ENCODE measurements around the gene GPR108. TPM values are rescaled to one million over a fixed set of nuclear protein-coding genes. Genes with fewer than 3 reads are reported as not detected.
A peak's percentile ranks its signal among the peaks of the same experiment; 100 is the strongest.

GPR108 gene
- total RNA-seq, 3 donors from 2014 or later, result 60.4 to 86.3 (median 78.6) TPM

DNA sequence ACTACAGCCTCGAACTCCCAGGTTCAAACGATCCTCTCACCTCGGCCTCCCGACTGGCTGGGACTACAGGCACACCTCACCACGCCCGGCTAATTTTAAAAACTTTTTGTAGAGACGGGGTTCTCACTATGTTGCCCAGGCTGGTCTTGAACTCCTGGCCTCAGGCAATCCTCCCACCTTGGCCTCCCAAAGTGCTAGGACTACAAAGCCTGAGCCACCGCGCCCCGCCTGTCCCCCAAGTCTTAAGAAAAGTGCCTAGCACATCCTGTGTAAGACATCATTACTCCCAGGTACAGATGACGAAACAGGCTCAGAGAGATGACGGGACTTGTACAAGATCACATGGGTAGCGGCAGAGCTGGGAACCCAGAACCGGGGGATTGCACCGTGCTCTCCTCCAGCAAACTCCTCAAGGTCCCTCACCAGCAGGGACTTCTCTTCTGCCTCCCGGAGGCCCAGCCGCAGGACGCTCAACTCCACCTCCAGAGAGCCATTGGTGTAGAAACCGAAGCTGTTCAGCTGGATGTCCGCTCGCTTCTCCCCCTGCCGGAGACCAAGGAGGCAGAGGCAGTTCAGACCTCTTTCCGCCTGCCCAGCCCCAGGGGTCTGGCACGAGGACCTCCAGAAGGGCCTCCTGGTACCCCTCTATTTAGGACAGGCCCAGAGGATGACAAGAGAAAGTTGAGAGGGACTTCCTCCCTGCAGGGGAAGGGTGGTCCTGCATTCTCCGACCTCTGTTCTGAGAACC is 1.0 kb downstream of the GPR108 start:
- H3K36me3 Mint-ChIP-seq (ENCODE audit: insufficient read depth), result peaks cover 10% of the 10 kb centered on the region
- no peaks in the 10 kb centered on the region for H3K9me3 Mint-ChIP-seq
- H3K27me3 Mint-ChIP-seq (ENCODE audit: low read depth), result no peaks in the 10 kb centered on the region
- H3K4me3 Mint-ChIP-seq, result peak overlapping the region; percentile 97
- peak; percentile 16 to 23 for ATAC-seq
- peaks cover 34% of the 10 kb centered on the region for H3K4me1 Mint-ChIP-seq (ENCODE audit: low read depth)
- DNase-seq, result peak; percentile 48

DNA sequence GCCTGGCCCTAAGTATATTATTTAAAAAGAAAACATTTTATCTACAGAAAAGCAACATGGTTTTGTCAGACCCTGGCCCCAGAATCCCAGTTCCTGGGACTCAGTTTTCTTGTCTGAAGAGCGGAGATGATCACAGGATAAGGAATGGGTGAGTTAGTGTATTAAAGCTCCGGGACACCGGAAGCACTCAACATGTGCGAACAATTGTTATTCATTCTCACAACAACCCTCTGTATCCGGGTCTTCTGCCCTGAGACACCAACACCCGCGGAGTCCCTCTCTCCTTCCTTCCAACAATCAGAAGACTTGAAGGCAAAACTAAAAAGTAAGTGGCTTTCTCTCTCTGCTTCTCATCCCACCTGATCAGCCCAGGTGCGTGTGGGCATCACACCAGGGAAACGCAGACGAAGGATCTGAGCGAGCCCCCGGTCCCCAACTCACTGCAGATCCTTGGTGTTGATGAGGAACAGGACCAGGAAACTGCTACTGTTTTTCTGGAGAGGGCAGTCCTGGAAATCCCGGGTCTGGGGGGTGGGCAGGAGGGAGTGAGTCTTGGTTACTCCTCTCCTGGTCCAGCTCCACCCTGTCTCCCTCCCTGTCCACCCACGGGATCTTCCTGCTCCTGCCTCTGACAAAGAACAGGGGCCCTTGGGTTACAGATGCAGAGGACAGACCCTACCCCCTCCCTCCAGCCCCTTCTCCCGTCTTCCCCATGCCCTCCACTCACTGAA is 2.0 kb downstream of the GPR108 start:
- Mint-ChIP-seq H3K36me3 (ENCODE audit: insufficient read depth) (peaks cover 10% of the 10 kb centered on the region), H3K4me3 (peak overlapping the region; percentile 97), H3K27me3 (ENCODE audit: low read depth) (no peaks in the 10 kb centered on the region), H3K4me1 (ENCODE audit: low read depth) (peaks cover 28% of the 10 kb centered on the region), H3K9me3 (no peaks in the 10 kb centered on the region)
- ATAC-seq (no peak), DNase-seq (no peak)

DNA sequence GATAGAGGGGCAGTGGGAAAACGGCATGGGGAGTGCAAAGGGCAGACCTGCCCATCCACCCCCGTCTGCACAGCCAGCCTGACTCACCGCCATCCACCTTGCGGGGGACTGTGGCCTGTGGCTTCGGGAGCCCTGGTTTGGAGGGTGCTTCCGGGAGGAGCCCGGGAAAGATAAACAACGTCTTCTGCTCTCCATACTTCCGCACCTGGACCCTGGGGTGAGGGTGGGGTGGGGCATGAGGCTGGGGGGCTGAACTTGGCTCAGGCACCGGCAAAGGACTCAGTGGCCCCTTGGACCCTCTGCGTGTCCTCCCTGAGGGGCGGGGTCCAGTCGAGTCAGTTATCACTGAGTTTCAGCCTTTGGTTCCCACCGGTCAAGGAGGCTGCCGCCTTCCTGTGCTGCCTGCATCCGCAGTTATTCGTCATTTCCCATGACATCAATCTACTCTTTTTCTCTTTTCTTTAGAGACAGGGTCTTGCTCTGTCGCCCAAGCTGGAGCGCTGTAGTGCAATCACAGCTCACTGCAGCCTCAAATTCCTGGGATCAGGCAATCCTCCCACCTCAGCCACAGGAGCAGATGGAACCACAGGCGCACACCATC is 3.2 kb downstream of the GPR108 start:
- Mint-ChIP-seq H3K9me3 (no peaks in the 10 kb centered on the region), H3K4me1 (ENCODE audit: low read depth) (peaks cover 26% of the 10 kb centered on the region), H3K4me3 (no peak overlapping the region), H3K36me3 (ENCODE audit: insufficient read depth) (peaks cover 10% of the 10 kb centered on the region), H3K27me3 (ENCODE audit: low read depth) (no peaks in the 10 kb centered on the region)
- DNase-seq, result no peak
- no peak for ATAC-seq

DNA sequence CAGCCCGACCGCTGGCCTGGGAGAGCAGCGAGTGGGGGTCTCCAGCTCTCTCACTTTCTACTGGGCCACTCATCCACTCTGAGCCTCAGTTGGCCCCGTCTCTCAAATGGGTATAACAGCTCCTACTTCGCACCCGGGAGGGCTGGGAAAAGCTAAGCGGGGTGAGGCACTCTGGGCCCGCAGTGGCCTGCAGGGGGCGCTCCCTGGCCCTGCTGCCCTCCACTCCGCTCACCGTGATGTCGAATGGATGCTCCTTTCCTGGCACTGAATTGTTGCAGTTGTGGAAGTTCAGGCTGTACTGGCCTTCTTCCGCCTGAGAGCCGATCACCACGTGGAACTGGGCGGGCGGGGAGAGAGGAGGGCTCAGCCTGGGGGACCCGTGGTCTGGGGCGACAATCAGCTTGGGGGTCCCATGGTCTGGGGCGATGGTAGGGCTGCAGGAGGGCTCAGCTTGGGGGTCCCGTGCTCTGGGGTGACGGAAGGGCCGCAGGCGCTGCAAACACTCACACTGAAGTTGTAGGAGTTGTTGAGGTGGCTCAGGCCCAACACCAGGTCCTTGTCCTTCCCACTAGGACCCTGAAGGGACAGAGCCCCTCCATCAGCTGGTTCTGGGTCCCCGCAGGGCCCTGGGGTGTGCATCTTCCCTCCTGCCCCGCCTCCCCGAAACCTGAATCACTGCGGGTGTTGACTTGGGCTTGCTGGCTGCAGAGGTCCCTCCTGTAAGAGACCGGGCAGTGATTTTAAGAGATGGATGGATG is 3.9 kb downstream of the GPR108 start:
- Mint-ChIP-seq H3K4me1 (ENCODE audit: low read depth) (peaks cover 19% of the 10 kb centered on the region), H3K27me3 (ENCODE audit: low read depth) (no peaks in the 10 kb centered on the region), H3K36me3 (ENCODE audit: insufficient read depth) (peaks cover 10% of the 10 kb centered on the region), H3K4me3 (no peak overlapping the region), H3K9me3 (no peaks in the 10 kb centered on the region)
- ATAC-seq (no peak), DNase-seq (no peak)

DNA sequence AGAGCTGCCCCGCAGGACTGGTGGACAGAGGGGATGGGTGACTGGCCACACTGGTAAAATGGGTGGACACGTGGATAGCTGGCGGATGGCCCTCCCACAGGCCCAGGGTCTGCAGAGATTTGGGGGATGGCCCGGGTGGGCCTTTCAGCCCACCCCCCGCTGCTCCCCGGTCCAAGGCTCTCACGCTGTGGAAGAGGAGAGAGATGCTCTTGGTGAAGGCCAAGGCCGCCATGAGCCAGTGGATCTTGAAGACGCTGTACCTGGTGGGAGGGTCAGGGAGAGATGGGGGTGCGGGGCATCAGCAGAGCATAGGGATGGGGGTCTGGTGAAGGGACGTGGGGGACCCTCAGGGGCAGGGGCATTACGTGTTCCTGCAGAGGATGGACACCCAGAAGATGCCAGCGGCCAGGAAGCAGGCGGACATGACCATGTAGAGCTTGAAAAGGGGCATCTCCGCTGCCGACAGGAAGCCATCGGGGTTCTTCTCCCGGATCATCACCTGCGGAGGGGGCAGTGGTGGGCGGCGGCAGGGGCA is 4.5 kb downstream of the GPR108 start:
- ATAC-seq (no peak), DNase-seq (no peak)
- peaks cover 10% of the 10 kb centered on the region for H3K36me3 Mint-ChIP-seq (ENCODE audit: insufficient read depth)
- H3K4me1 Mint-ChIP-seq (ENCODE audit: low read depth), result peaks cover 12% of the 10 kb centered on the region
- H3K27me3 Mint-ChIP-seq (ENCODE audit: low read depth), result no peaks in the 10 kb centered on the region
- H3K4me3 Mint-ChIP-seq, result no peak overlapping the region
- H3K9me3 Mint-ChIP-seq, result no peaks in the 10 kb centered on the region

DNA sequence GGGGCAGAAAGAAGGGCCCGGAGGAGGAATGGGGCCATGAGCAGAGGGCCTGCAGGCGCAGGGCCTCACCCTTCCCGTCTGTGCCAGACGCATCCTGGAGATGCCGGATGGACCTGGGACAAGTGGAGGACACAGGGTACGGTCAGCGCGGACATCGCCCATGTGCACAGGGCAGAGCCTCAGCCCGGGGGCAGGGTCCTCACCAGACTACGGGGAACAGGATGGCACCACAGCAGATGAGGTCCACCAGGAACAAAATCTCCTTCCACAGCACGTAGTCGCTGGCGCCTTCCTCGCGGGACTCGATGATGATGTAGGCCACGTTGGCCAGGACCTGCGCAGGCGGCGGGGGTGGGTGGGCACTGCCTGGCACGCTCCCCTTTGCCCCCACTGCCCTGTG is 5.6 kb downstream of the GPR108 start:
- H3K36me3 Mint-ChIP-seq (ENCODE audit: insufficient read depth), result peaks cover 10% of the 10 kb centered on the region
- no peaks in the 10 kb centered on the region for H3K27me3 Mint-ChIP-seq (ENCODE audit: low read depth)
- DNase-seq, result no peak
- H3K9me3 Mint-ChIP-seq, result no peaks in the 10 kb centered on the region
- H3K4me3 Mint-ChIP-seq, result no peak overlapping the region
- no peak for ATAC-seq
- peaks cover 10% of the 10 kb centered on the region for H3K4me1 Mint-ChIP-seq (ENCODE audit: low read depth)

DNA sequence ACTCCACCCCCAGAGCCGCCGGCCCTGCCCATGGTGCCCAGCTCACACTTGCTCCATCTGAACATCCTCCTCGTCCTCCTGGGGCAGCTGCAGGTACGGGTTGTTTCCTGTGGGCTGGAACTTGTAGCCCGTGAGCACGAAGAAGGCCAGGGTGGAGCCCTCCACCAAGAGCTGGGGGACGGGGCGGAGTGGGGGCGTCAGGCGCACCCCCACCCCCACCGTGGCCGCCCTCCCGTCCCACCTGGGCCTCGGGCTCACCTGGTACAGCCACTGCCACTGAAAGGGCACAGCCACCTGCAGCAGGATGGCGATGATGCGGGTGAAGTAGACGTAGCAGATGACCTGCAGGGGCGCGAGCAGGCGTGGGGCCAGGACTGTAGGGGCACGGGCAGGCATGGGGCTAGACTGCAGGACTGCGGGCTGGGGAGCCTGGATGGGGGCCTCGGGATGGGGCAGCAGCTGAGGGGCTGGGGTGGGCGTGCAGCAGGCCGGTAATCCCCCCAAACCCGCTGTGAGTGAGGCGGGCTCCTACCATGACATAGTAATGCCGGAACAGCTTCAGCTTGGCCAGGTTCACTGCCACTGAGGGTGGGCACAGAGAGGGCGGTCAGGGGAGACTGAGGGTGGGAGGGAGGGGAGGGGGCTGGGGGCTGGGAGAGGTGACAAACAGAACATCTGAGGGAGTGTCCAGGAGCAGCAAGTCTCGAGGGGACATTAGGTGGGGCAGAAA is 6.3 kb downstream of the GPR108 start:
- peaks cover 10% of the 10 kb centered on the region for H3K36me3 Mint-ChIP-seq (ENCODE audit: insufficient read depth)
- no peak for DNase-seq
- no peak for ATAC-seq
- H3K27me3 Mint-ChIP-seq (ENCODE audit: low read depth), result no peaks in the 10 kb centered on the region
- H3K4me3 Mint-ChIP-seq, result no peak overlapping the region
- no peaks in the 10 kb centered on the region for H3K9me3 Mint-ChIP-seq
- H3K4me1 Mint-ChIP-seq (ENCODE audit: low read depth), result peaks cover 6% of the 10 kb centered on the region

DNA sequence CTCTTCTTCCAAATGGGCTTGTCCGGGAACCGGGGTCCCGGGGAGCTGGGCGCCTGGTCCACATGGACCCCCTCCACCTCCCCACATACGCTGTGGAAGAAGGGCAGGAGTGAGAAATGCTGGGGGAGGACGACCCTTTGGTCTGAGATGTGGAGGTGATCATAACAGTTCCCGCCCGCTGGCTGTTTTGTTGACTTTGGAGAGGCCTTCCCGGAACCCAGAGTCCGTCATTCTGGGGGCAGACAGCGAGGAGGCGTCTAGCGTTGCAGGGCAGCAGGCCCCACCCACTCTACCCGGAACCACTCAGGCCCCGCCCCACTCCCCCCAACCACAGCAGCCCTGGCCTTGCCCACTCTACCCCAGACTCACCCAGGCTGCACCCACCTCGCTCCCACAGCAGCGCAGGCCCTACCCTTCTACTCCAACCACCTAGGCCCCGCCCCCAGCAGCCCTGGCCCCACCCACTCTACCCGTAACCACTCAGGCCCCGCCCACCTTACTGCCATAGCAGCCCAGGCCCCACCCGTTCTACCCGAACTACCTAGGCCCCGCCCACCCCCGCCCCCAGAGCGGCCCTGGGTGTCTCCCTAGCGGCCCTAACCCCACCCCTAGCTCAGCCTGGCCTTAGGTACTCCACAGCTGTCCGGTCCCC is 7.1 kb downstream of the GPR108 start:
- H3K9me3 Mint-ChIP-seq, result no peaks in the 10 kb centered on the region
- no peaks in the 10 kb centered on the region for H3K27me3 Mint-ChIP-seq (ENCODE audit: low read depth)
- H3K36me3 Mint-ChIP-seq (ENCODE audit: insufficient read depth), result peaks cover 10% of the 10 kb centered on the region
- ATAC-seq, result peak; percentile 55 to 56
- DNase-seq, result no peak
- peaks cover 3% of the 10 kb centered on the region for H3K4me1 Mint-ChIP-seq (ENCODE audit: low read depth)
- no peak overlapping the region for H3K4me3 Mint-ChIP-seq

DNA sequence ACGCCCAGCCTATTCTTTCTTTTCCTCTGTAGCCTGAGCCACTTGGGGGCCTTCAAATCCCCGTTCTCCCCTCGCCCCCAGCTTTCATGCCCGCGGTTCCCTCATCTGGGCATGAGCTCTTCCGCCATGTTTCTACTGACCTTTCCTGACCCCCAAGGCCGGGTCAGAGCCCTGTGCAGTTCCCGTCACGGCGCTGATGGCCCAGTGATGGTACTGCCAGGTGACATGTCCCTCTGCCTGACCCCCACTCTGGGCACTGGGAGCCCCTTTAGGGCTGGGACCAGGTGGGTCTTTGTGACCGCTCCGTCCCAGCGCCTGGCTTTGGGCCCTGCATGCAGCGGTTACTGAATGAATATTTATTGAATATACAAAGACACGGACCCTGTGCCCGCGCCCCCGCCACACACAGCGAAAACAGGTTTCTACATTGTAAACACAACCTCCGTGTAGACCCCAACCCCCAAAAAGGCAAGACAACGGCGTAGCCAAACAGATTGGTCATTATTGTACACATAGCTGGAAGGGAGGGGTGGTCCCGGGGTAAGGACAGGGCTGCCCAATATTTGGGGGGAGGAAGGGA is 7.7 kb downstream of the GPR108 start:
- peaks cover 6% of the 10 kb centered on the region for H3K4me1 Mint-ChIP-seq (ENCODE audit: low read depth)
- H3K4me3 Mint-ChIP-seq, result no peak overlapping the region
- H3K9me3 Mint-ChIP-seq, result no peaks in the 10 kb centered on the region
- peaks cover 10% of the 10 kb centered on the region for H3K36me3 Mint-ChIP-seq (ENCODE audit: insufficient read depth)
- H3K27me3 Mint-ChIP-seq (ENCODE audit: low read depth), result no peaks in the 10 kb centered on the region
- ATAC-seq (no peak), DNase-seq (no peak)

DNA sequence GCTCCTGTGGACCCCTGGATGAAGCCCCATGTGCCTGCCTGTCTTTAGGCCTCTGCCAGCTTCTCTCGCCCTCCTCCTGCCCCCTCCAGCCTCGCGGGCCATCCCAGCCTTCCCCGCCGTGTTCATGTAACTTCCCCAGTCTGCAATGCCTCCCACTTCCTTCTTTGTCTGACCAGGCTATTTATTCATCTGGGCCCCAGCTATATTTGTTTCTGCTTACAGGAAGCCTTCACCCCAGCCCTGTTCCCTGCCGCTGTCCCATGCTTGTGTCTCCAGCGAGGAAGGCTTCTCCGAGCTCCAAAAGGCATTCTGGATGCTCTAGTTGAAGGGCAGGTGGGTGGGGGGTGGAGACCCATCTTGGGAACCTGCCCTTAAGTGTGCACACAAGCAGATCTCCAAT is 9.0 kb downstream of the GPR108 start:
- ATAC-seq, result no peak
- H3K9me3 Mint-ChIP-seq, result no peaks in the 10 kb centered on the region
- no peaks in the 10 kb centered on the region for H3K27me3 Mint-ChIP-seq (ENCODE audit: low read depth)
- no peak overlapping the region for H3K4me3 Mint-ChIP-seq
- H3K36me3 Mint-ChIP-seq (ENCODE audit: insufficient read depth), result peaks cover 7% of the 10 kb centered on the region
- DNase-seq, result no peak
- H3K4me1 Mint-ChIP-seq (ENCODE audit: low read depth), result peaks cover 8% of the 10 kb centered on the region

DNA sequence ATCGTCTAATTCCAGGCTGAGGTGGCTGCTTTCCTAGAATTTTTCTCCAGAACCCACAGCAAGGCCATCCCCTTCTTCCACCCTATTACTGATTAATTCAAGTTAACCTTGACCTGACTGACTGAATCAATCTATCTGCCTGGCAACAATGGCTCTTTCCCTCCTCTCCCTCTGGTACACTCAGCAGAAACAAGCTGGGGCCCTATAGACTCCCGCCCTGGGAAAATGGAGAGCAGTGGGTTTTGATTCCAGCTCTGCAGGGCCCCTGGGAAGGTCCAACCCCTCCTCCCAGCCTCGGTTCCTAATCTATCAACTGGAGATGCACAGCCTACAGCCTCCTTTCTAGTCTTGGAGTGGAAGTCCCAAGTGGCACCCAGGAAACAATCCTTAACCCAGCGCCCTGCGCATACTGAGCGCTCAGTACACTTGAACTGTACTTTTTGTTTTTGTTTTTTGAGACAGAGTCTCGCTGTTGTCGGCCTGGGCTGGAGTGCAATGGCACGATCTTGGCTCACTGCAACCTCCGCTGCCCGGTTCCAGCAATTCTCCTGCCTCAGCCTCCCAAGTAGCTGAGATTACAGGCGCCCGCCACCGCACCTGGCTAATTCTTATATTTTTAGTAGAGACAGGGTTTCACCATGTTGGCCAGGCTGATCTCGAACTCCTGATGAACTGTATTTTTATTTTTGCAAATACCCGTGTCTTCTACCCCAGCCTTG is 11.7 kb downstream of the GPR108 start:
- Mint-ChIP-seq H3K27me3 (ENCODE audit: low read depth) (no peaks in the 10 kb centered on the region), H3K4me3 (no peak overlapping the region), H3K4me1 (ENCODE audit: low read depth) (peaks cover 17% of the 10 kb centered on the region), H3K9me3 (no peaks in the 10 kb centered on the region), H3K36me3 (ENCODE audit: insufficient read depth) (no peaks in the 10 kb centered on the region)
- no peak for ATAC-seq
- DNase-seq, result no peak

DNA sequence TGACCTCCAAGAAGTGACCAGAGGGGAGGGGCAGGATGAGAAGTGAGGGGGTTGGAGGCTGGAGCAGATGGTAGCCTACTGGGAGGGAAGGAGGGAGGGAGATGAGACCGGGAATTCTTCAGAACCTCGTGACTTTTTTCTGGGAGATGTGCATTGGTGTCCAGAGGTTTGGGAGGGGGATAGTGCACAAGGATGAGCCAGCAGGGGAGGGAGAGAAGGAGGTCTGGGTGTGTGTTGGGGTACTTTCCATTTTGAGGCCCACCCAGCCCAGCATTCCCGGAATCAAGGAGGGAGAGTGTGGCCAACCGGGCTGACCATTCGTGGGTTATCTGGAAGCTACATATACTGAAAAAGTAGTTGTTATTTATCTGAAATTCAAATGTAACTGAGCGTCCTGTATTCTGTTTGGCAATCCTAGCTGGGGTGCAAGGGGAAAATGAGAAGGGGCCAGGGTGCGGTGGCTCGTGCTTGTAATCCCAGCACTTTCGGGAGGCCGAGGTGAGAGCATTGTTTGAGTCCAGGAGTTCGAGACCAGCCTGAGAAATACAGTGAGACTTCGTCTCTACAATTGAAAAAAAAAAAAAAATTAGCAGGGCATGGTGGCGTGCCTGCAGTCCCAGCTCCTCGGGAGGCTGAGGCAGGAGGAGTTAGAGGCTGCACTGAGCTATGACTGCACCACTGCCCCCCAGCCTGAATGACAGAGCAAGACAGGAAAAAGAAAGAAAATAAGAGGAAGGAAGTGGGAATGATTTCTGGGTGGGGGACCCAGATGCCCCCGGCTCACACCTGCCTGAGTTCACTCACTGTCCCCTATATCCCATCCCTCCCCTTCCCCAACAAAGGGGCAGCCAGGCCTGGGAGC is 12.5 kb downstream of the GPR108 start:
- Mint-ChIP-seq H3K4me1 (ENCODE audit: low read depth) (peaks cover 17% of the 10 kb centered on the region), H3K36me3 (ENCODE audit: insufficient read depth) (no peaks in the 10 kb centered on the region), H3K27me3 (ENCODE audit: low read depth) (no peaks in the 10 kb centered on the region), H3K4me3 (no peak overlapping the region), H3K9me3 (no peaks in the 10 kb centered on the region)
- DNase-seq (no peak), ATAC-seq (no peak)
